Activated CD4-positive, alpha-beta T cell treated with anti-CD3 and anti-CD28 coated beads, Interleukin-2, amount 50 U/mL, for 48 hours (primary cell): ENCODE data around the gene CRY2.
A peak's percentile ranks its signal among the peaks of the same experiment; 100 is the strongest.
"Not testable (repeated sequence)": the region's sequence is repeated elsewhere in the genome, so short reads cannot be mapped to it uniquely, and the experiment has no call there.

Experiments used
- DNase-seq, 2 experiments: peaks; one replicate each; pipeline ENCODE4 v3.0.0-alpha.2; 2020

The CRY2 gene

GRCh38 chr11:45846974-45847910 lies at the start of gene CRY2:
CRY2 (plus strand) TSS chr11:45847475; CDS start chr11:45847491, 16 bp downstream.
- DNase-seq, result peak; percentile 100

DNA sequence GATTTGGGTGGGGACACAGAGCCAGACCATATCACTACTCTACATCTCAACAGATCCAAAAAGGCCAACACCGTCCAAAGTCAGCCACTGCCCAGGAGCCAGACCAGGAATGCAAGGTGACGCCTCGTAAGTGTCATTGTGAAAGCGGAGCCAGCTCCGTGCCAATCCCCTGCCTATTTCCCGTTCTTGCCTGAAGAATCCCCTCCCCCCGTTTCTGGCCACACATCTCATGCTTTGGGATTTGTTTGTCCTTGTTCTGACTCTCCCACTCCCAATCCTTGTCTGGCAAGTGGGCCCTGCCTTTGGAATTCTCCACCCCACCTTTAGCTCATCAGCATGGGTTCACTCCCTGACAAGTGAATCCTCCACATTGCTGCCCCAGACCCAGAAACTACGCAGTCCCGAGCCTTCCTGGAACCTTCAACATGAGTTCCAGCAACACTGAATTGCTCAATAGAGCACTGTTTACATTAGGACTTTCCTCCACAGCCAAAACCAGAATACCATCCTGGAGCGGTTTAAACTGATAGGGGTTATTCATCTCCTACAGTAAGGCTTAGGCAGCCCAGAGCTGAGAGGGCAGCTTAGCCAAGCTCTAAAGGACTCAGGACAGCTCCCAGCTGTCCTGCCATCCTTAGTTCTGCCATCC lies 48.4 kb upstream of the CRY2 start:
- no peak for DNase-seq

DNA sequence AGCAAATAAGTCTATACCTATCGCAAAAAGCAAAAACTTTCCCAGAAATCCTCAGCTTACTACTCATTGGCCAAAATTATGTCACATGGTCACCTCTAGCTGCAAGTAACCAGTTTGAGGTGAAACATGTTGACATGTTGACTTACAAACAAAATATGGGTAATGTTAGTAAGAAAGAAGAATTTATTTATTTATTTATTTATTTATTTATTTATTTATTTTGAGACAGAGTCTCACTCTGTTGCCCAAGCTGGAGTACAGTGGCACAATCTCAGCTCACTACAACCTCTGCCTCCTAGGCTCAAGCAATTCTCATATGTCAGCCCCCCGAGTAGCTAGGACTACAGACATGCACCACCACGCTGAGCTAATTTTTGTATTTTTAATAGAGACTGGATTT lies 47.7 kb upstream of the CRY2 start:
- DNase-seq, result no peak

- no peak for DNase-seq
These were observed 47.0 kb upstream of the CRY2 start for GRCh38 chr11:45800261-45800660.

DNA sequence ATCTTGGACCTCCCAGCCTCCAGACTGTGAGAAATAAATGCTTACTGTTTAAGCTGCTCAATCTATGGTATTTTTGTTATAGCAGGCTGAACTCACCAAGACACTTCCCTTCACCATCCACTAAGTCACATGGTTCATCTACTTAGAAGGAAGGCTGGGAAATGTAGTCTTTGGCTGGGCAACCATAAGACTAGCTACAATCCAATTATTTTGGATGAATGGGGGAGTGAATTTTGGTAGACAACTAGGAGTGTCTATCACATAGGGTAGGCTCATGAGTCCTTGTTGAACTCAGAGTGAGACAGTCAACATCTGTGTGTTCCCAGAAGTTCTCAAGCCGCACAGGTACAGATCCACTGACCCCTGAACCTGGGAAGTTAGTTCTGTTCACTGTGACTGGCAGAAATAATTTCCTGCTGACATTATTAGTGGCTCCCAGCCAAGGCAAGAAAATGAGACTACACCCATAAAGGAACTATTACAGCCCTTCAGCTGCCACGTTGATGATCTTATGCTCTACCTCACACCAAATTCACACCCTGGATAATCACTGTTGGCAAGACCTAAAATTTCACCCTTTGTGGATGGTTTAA lies 45.5 kb upstream of the CRY2 start:
- no peak for DNase-seq

DNA sequence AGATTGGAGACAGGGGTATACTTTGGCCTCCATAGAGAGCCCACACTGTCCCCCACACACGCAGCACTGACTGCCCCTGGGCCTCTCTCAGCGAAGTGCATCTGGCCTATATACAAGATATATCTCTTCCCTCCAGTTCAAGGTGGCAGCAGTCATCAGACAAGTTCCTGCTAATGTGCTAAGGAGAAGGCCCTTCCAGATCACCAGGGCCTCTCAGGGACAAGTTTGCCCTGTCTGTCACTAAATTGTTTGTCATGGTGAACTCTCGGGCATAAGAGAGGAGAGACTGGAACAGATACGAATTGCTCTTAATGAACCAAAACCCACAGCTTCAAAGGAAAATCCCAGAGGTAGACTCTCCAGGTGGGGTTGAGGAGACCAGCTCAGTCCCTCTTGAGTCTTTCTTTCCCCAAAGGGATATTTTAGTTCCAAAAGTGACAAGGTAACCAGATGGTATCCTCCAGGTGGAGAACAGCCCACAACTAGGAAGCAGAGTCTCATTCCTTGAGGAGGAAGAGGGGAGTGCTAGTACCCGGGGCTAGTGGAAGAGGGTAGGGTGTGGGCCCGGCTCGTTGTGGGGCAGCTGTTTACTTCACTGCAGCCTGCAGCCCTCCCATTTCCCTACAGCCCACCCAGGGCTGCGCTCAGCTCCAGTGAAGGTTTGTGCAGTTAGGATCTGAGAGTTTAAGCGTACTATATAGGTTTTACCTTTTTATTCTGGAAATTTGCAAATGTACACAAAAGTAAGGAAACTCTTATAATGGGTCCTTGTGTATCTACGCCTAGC lies 44.6 kb upstream of the CRY2 start:
- no peak for DNase-seq

- peak; percentile 71 for DNase-seq
These were observed 43.1 kb upstream of the CRY2 start for GRCh38 chr11:45803971-45804760.

DNA sequence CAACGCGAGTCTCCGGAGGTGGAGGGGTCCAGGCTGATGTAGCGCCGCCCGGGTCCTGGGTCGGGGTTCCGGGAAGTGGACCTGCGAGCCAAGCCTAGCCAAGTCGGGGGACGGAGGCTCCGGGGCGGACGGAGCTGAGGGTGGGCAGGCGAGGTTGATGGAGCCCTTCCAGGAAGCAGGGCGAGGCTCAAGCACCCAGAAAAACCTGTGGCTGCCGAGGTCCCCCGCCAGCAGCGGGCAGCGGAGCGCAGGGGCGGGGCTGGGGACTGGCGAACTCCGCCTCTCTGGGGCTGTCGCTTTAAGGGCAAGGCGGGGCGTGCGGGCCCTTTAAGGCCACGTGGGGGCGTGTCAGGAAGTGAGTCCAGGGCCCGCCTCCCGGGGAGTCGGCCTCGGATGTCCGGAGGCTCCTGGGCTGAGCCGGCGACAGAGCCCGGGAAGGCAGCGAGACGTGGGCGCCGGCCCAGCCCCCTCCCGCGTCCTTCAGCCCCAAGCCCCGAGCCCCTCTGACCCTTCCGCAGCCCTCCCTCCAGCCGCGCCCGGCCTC lies 42.4 kb upstream of the CRY2 start, which contains the start of gene SLC35C1:
Gene SLC35C1 (plus strand): TSS at position 389 of the 544 bp plus-strand sequence. CDS start 653 bp downstream, outside the sequence.
- peak; percentile 98 for DNase-seq

GRCh38 chr11:45805305-45806071 lies 41.8 kb upstream of the CRY2 start:
- peak in 1 of 2 experiments; percentile 56 for DNase-seq

- no peak for DNase-seq
These were observed 41.0 kb upstream of the CRY2 start for GRCh38 chr11:45806072-45806933.

DNA sequence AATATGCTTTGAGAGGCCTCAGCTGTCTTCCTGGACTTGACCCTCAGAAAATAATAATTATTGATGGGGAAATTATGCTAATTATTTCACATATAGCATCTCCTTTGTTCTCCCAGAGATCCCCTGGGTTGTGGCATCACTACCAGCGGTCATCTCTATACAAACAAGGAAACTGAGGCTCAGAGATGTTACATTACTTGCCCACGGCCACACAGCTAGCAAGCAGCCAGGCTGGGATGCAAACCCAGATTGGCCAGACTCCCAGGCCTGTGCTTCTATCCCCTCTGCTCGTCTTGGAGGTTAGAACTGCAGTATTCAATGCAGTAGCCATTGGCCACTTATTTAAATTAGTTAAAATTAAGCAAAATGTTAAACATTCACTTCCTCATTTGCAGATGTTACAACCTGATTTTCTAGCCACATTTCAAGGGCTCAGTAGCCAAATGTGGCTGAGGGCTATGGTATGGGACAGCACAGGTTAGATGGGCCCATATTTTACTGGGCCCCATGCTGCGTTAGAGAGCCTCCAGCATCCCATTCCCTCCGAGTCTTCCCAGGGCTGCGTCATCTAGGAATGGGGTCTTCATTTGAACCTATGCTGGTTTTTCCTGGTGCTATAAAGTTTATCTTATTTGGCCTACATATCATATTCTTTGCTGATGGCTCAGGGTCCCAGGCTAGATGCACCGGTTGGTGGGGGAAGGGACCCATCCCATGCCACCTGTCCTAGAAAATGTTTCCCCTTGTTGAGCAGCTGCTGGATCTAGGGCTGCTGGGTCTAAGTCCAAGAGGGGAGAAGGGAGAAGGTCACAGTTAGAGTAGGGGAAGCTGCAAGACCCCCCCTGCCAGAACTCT lies 40.1 kb upstream of the CRY2 start:
- no peak for DNase-seq

DNA sequence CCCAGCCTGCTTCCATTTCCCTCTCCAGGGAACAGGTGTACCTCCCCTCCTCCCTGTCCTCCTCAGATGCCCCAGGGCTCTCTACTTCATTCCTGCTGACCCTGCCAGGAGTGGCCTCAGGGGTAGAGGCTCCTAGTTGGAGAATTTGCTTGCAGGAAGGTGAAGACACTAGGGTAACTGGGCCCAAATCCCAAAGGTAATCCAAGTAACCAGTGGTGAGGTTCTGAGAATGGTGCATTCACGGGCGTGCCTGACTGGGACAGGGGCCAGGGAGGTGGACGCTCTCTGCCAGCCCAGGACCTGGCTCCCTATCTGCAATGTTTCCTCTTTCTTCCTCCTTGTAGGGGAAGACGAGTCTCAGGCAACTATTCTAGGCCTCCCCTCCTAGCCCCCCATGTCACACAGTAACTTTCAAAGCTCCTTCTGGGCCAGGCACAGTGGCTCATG lies 39.5 kb upstream of the CRY2 start:
- no peak for DNase-seq

DNA sequence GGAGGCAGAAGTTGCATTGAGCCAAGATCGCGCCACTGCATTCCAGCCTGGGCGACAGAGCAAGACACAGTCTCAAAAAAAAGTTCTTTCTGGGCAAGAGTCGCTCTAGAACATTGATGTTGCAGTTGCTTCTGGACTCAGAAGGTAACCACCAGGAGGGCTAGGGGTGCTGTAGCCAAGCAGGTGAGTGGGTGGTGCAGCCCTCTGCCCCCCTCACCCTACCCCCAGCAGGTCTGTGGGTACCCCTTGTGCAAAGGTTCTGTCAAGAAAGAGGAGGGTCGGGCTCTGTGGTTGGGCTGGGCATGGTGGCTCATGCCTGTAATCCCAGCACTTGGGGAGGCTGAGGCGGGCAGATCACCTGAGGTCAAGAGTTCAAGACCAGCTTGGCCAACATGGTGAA lies 38.8 kb upstream of the CRY2 start:
- DNase-seq, result not testable (repeated sequence)

DNA sequence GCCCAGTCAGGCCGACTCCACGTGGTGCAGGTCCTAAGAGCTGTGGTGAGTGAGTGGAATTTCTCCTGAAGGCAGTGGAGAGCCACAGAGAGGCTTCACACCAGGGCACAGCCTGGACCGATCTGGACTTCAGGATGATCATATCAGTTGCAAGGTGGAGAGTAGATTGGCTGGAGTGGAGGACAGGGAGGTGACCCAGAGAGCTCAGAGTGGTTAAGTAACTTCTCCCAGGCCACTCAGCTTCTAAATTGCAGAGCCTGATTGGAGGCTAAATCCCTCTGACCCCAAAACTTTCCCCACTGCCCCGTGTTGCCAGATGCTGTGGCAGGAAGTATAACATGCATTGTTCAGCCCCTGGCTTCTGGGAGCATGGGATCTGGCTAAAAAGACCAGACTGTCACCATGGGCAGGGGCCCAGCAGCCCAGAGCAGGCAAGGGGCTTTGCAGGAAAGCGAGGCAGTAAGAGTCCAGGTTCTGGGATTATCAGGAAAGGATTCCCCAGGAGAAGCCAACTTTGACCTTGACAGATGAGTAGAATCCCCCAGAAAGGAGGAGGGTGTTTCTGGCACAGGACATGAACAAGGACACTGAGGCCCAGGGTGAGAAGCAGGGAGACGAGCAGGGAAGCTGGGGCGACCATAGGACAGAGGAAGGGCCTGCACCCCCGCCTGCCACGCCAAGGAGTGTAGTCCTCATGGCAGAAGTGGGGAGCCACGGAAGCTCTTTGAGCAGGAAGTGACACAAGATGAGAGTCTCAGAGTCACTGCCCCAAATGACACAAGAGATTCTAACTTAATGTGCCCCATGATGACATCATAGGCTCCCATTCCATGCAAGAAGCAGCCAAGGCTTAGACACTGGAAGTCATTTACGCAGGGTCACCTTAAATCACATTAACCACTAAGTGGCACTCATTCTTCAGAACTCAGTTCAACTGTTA lies 37.5 kb upstream of the CRY2 start:
- no peak for DNase-seq

- no peak for DNase-seq
These were observed 36.7 kb upstream of the CRY2 start for GRCh38 chr11:45810431-45811108.

GRCh38 chr11:45811109-45811435 lies 36.2 kb upstream of the CRY2 start:
- no peak for DNase-seq
